ENCODE data around the gene FOXO1. TPM values are rescaled to one million over a fixed set of nuclear protein-coding genes. Genes with fewer than 3 reads are reported as not detected.

Gene FOXO1
- total RNA-seq, 6 experiments from 2014 or later, result 12.3 to 27.7 (median 14.6) TPM

DNA sequence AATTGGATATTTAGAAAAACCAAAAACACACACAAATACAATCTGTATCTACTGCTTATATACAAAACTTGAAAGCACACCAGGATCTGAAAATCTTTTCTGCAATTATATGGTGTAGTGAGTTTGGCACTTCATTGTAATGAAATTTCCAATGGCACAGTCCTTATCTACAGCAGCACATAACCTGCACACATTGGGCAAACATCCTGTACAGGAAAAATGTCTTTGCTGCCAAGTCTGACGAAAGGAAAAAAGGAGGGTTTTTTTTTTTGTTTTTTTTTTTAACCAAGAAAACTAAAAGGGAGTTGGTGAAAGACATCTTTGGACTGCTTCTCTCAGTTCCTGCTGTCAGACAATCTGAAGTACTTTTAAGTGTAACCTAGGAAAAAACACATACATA, 107.8 kb downstream of the FOXO1 start:
- Histone ChIP-seq H3K4me1 (peaks cover 0 to 24% (median 11%) of the 10 kb centered on the region in 4 donors), H3K36me3 (no peaks in the 10 kb centered on the region), H3K4me3 (no peak overlapping the region), H3K27ac (peak overlapping the region in 2 of 3 donors; percentile 13 to 52), H3K27me3 (no peaks in the 10 kb centered on the region), H3K9me3 (no peaks in the 10 kb centered on the region)
- intact Hi-C loops (cut with DNase I), result loop anchor here in 1 of 2 donors (10.0 kb wide), 1 partner anchor 106 kb away; the partner anchor contains the start of gene FOXO1
- WGBS (ENCODE audit: insufficient coverage, low coverage, low lambda C conversion rate, missing lambda C conversion rate), result 11% methylated on average over 1 of the region's 1 CpG
- TF ChIP-seq POLR2A (IDR thresholded peaks at IDR 0.05), result no peak
- TF ChIP-seq, protein P1, sequence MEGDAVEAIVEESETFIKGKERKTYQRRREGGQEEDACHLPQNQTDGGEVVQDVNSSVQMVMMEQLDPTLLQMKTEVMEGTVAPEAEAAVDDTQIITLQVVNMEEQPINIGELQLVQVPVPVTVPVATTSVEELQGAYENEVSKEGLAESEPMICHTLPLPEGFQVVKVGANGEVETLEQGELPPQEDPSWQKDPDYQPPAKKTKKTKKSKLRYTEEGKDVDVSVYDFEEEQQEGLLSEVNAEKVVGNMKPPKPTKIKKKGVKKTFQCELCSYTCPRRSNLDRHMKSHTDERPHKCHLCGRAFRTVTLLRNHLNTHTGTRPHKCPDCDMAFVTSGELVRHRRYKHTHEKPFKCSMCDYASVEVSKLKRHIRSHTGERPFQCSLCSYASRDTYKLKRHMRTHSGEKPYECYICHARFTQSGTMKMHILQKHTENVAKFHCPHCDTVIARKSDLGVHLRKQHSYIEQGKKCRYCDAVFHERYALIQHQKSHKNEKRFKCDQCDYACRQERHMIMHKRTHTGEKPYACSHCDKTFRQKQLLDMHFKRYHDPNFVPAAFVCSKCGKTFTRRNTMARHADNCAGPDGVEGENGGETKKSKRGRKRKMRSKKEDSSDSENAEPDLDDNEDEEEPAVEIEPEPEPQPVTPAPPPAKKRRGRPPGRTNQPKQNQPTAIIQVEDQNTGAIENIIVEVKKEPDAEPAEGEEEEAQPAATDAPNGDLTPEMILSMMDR (IDR thresholded peaks at IDR 0.05), result no peak
- DNase-seq (no peak), ATAC-seq (peak; percentile 48 to 68 (median 58))

DNA sequence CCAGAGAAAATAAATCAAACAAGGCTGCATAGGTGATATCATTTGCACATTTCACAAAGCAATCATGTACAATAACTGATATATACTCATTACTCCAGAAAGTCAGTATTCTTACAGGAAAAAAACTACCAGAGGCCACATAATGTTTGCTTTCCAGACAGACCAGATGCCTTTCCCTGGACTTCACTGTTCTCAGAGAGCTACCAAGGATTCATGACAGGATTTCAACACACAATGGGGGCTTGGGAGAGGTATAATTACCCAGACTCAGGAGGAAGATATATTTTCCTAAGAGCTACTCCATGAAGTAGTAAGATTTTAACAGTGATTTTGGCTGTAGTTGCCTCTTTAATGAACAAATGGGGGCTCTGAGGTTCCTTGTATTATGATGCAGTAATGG, 110.0 kb downstream of the FOXO1 start:
- no peak for ATAC-seq
- intact Hi-C loops (cut with DNase I), result loop anchor here in 1 of 2 donors (10.0 kb wide), 1 partner anchor 108 kb away; the partner anchor contains the start of gene FOXO1
- H3K9me3 ChIP-seq, result no peaks in the 10 kb centered on the region
- H3K4me1 ChIP-seq, result peaks cover 0 to 21% (median 6%) of the 10 kb centered on the region in 4 donors
- H3K27me3 ChIP-seq, result no peaks in the 10 kb centered on the region
- H3K36me3 ChIP-seq, result no peaks in the 10 kb centered on the region
- no peak overlapping the region for H3K4me3 ChIP-seq
- DNase-seq, result no peak
- no peak overlapping the region for H3K27ac ChIP-seq
- no peak for TF ChIP-seq POLR2A (IDR thresholded peaks at IDR 0.05)
- TF ChIP-seq, protein P1 (IDR thresholded peaks at IDR 0.05), result no peak

- Histone ChIP-seq H3K4me1 (peaks cover 0 to 9% (median 3%) of the 10 kb centered on the region in 4 donors), H3K36me3 (no peaks in the 10 kb centered on the region), H3K27ac (no peak overlapping the region), H3K4me3 (no peak overlapping the region), H3K9me3 (no peaks in the 10 kb centered on the region), H3K27me3 (no peaks in the 10 kb centered on the region)
- intact Hi-C loops (cut with DNase I), result loop anchor here in 1 of 2 donors (10.0 kb wide), 1 partner anchor 111 kb away; the partner anchor contains the start of gene FOXO1
- WGBS (ENCODE audit: insufficient coverage, low coverage, low lambda C conversion rate, missing lambda C conversion rate), result 92% methylated on average over 3 of the region's 3 CpGs
- TF ChIP-seq POLR2A (IDR thresholded peaks at IDR 0.05), result no peak
- TF ChIP-seq, protein P1 (IDR thresholded peaks at IDR 0.05), result no peak
- ATAC-seq, result no peak
- DNase-seq, result no peak
These were observed 113.1 kb downstream of the FOXO1 start for GRCh38 chr13:40553356-40553755.

- peak; percentile 37 to 51 (median 49) for ATAC-seq
- Histone ChIP-seq H3K36me3 (no peaks in the 10 kb centered on the region), H3K27me3 (no peaks in the 10 kb centered on the region), H3K4me1 (peaks cover 0 to 7% (median 2%) of the 10 kb centered on the region in 4 donors), H3K9me3 (no peaks in the 10 kb centered on the region), H3K27ac (no peak overlapping the region), H3K4me3 (no peak overlapping the region)
- DNase-seq, result peak in 1 of 3 donors; percentile 34
- 39% methylated on average over 3 of the region's 6 CpGs for WGBS (ENCODE audit: insufficient coverage, low coverage, low lambda C conversion rate, missing lambda C conversion rate)
- TF ChIP-seq, protein P1 (IDR thresholded peaks at IDR 0.05), result no peak
- TF ChIP-seq POLR2A (IDR thresholded peaks at IDR 0.05), result no peak
- intact Hi-C loops (cut with DNase I), result loop anchor here in 1 of 2 donors (10.0 kb wide), 1 partner anchor 112 kb away; the partner anchor contains the start of gene FOXO1
These were observed 113.5 kb downstream of the FOXO1 start for GRCh38 chr13:40552895-40553294.
